H1 (cell line): Measurements from ENCODE around the gene RGL3. TPM values are rescaled to one million over a fixed set of nuclear protein-coding genes. Genes with fewer than 3 reads are reported as not detected.

Experiments used
- CTCF ChIA-PET: fragments of 300-600 bp; sonication (Branson Sonifier 250); formaldehyde crosslinking; loops from one replicate; lab custom pipeline; 2021; ENCODE audit not compliant: partially characterized antibody; lab: Charles Lee
- POLR2A ChIA-PET: fragments of 300-600 bp; sonication (Branson Sonifier 250); formaldehyde crosslinking; loops from one replicate; lab custom pipeline; 2021; ENCODE audit warnings: inconsistent platforms; ENCODE audit not compliant: partially characterized antibody; lab: Charles Lee
- DNase-seq, 2 experiments: peaks; one replicate each; pipeline versions ENCODE4 v3.0.0 to v3.0.0-alpha.2; 2010 to 2022; ENCODE audit warnings: low spot score in 2 of 2, low read depth in 1 of 2, mixed read lengths in 1 of 2
- FAIRE-seq: peaks from 2 replicates; lab custom pipeline; 2011; peaks lifted over from hg19 to GRCh38; lab: Jason Lieb, UNC
- H2AFZ ChIP-seq: 2 replicates; pipeline ENCODE4 v1.8.1; 2012; ENCODE audit warnings: low read length, inconsistent platforms
- H2AK5ac ChIP-seq: 2 replicates; pipeline ENCODE4 v1.6.1; 2013; ENCODE audit warnings: low read depth, low read length
- H2BK120ac ChIP-seq: replicated peaks from 2 replicates; pipeline ENCODE3; 2013; ENCODE audit warnings: low read depth, low read length, inconsistent platforms
- H2BK12ac ChIP-seq: 2 replicates; pipeline ENCODE4 v1.6.1; 2013; ENCODE audit warnings: low read depth, low read length
- H2BK15ac ChIP-seq: 2 replicates; pipeline ENCODE4 v1.6.1; 2013; ENCODE audit warnings: low read length
- H2BK20ac ChIP-seq: 2 replicates; pipeline ENCODE4 v1.6.1; 2013; ENCODE audit warnings: low read length
- H2BK5ac ChIP-seq: 2 replicates; pipeline ENCODE4 v1.6.1; 2013; ENCODE audit warnings: low read depth, low read length
- H3K14ac ChIP-seq: 2 replicates; pipeline ENCODE4 v1.6.1; 2013; ENCODE audit warnings: inconsistent platforms; ENCODE audit not compliant: insufficient read length
- H3K18ac ChIP-seq: 2 replicates; pipeline ENCODE4 v1.6.1; 2013; ENCODE audit warnings: low read length; ENCODE audit errors: extremely low read depth
- H3K23ac ChIP-seq: 2 replicates; pipeline ENCODE4 v1.6.1; 2013; ENCODE audit warnings: inconsistent platforms; ENCODE audit not compliant: insufficient read length
- H3K23me2 ChIP-seq: 2 replicates; pipeline ENCODE4 v1.6.1; 2013; ENCODE audit warnings: low read depth, low read length
- H3K27ac ChIP-seq: 2 replicates; pipeline ENCODE4 v1.6.1; 2011; ENCODE audit warnings: low read depth, low read length, inconsistent platforms
- H3K27me3 ChIP-seq, 4 experiments: replicated peaks in 1 of 4; 1 replicate in 1 of 4; 2 replicates in 3 of 4; pipeline versions ENCODE4 v1.6.1 to v1.8.1; 2011 to 2013; ENCODE audit warnings: low read length in 3 of 4, mild to moderate bottlenecking in 3 of 4, inconsistent platforms in 2 of 4, mixed read lengths in 2 of 4, moderate library complexity in 1 of 4; ENCODE audit not compliant: control insufficient read depth in 3 of 4, insufficient read depth in 3 of 4; ENCODE audit errors: extremely low read depth in 1 of 4
- H3K36me3 ChIP-seq, 4 experiments: 2 replicates each; pipeline versions ENCODE4 v1.6.1 to v1.8.1; 2011 to 2013; ENCODE audit warnings: mild to moderate bottlenecking in 4 of 4, low read length in 3 of 4, moderate library complexity in 2 of 4, control low read depth in 1 of 4, inconsistent platforms in 1 of 4; ENCODE audit not compliant: insufficient read depth in 4 of 4, control insufficient read depth in 2 of 4
- H3K4ac ChIP-seq: replicated peaks from 2 replicates; pipeline ENCODE3; 2013; ENCODE audit warnings: low read length, low read depth, mixed read lengths, inconsistent platforms; ENCODE audit not compliant: insufficient read length
- H3K4me1 ChIP-seq, 4 experiments: replicated peaks in 1 of 4; 1 replicate in 1 of 4; 2 replicates in 3 of 4; pipeline versions ENCODE4 v1.6.1 to v1.8.1; 2011 to 2013; ENCODE audit warnings: low read length in 3 of 4, inconsistent platforms in 2 of 4, mixed read lengths in 1 of 4; ENCODE audit not compliant: insufficient read depth in 4 of 4, control insufficient read depth in 3 of 4
- H3K4me2 ChIP-seq, 2 experiments: 2 replicates each; pipeline versions ENCODE4 v1.6.1 to v1.8.1; 2011 to 2013; ENCODE audit warnings: low read depth in 2 of 2, low read length in 2 of 2, control low read depth in 1 of 2, inconsistent platforms in 1 of 2, mild to moderate bottlenecking in 1 of 2; ENCODE audit not compliant: insufficient read depth in 1 of 2
- H3K4me3 ChIP-seq, 4 experiments: fragments of 200-600, 300-600 bp in 1 of 4; sonication (generic), shearing (Covaris generic), sonication (Bioruptor Twin) in 1 of 4; 2 replicates each; pipeline versions ENCODE4 v1.5.1 to v1.8.1; 2011 to 2016; ENCODE audit warnings: low read length in 4 of 4, low read depth in 3 of 4, control low read depth in 2 of 4, inconsistent platforms in 2 of 4, mild to moderate bottlenecking in 2 of 4, mixed read lengths in 1 of 4, moderate library complexity in 1 of 4; ENCODE audit not compliant: insufficient read depth in 2 of 4; ENCODE audit errors: extremely low read depth in 1 of 4
- H3K56ac ChIP-seq: replicated peaks from 2 replicates; pipeline ENCODE3; 2013; ENCODE audit warnings: low read depth, mild to moderate bottlenecking, mixed read lengths, low read length, inconsistent platforms; ENCODE audit not compliant: insufficient read length
- H3K79me1 ChIP-seq: 2 replicates; pipeline ENCODE4 v1.6.1; 2013; ENCODE audit warnings: low read depth, low read length, control low read depth
- H3K79me2 ChIP-seq, 2 experiments: 2 replicates each; pipeline versions ENCODE4 v1.6.1 to v1.8.1; 2012 to 2013; ENCODE audit warnings: low read length in 2 of 2, mild to moderate bottlenecking in 2 of 2, inconsistent platforms in 1 of 2; ENCODE audit not compliant: insufficient read depth in 2 of 2, control insufficient read depth in 1 of 2
- H3K9ac ChIP-seq, 4 experiments: replicated peaks in 1 of 4; 1 replicate in 1 of 4; 2 replicates in 3 of 4; pipeline versions ENCODE4 v1.6.1 to v1.8.1; 2011 to 2013; ENCODE audit warnings: low read depth in 3 of 4, low read length in 3 of 4, control low read depth in 2 of 4, mild to moderate bottlenecking in 2 of 4, moderate library complexity in 2 of 4, inconsistent platforms in 1 of 4; ENCODE audit errors: extremely low read depth in 1 of 4
- H3K9me3 ChIP-seq, 2 experiments: 2 replicates each; pipeline versions ENCODE4 v1.6.1 to v1.8.1; 2012 to 2013; ENCODE audit warnings: mild to moderate bottlenecking in 2 of 2, moderate library complexity in 2 of 2, control low read depth in 1 of 2, inconsistent platforms in 1 of 2, low read depth in 1 of 2, low read length in 1 of 2, mixed read lengths in 1 of 2; ENCODE audit not compliant: insufficient read depth in 2 of 2
- H4K20me1 ChIP-seq, 2 experiments: replicated peaks in 1 of 2; 2 replicates each; pipeline versions ENCODE3 to v1.8.1; 2011 to 2013; ENCODE audit warnings: inconsistent platforms in 2 of 2, low read length in 2 of 2, mild to moderate bottlenecking in 1 of 2; ENCODE audit not compliant: insufficient read depth in 2 of 2, control insufficient read depth in 1 of 2
- H4K5ac ChIP-seq: 2 replicates; pipeline ENCODE4 v1.6.1; 2013; ENCODE audit warnings: low read length, low read depth, mixed read lengths, inconsistent platforms; ENCODE audit not compliant: insufficient read length
- H4K8ac ChIP-seq: 2 replicates; pipeline ENCODE4 v1.8.0; 2013; ENCODE audit warnings: mild to moderate bottlenecking, moderate library complexity, low read length, inconsistent platforms; ENCODE audit not compliant: insufficient read depth; ENCODE audit errors: extremely low read depth
- H4K91ac ChIP-seq: replicated peaks from 2 replicates; pipeline ENCODE3; 2013; ENCODE audit warnings: low read length, mixed read lengths, inconsistent platforms; ENCODE audit not compliant: insufficient read length
- SAP30 ChIP-seq: fragments of 300-600 bp; sonication (generic); IDR thresholded peaks from 2 replicates; pipeline ENCODE4 v1.7.1; 2012; ENCODE audit warnings: low read length, moderate library complexity, mild to moderate bottlenecking, inconsistent platforms; ENCODE audit not compliant: insufficient read depth, insufficient replicate concordance
- SRF ChIP-seq: IDR thresholded peaks from 2 replicates; pipeline ENCODE4 v1.6.1; 2011; ENCODE audit warnings: mild to moderate bottlenecking, low read depth, low read length, moderate library complexity
- WGBS, 2 experiments: shearing (Covaris generic) in 1 of 2; methylation state at CpG; one replicate each; pipeline versions ENCODE4 v1.1.6 to v1.1.7; 2013 to 2015; ENCODE audit warnings: low lambda C conversion rate in 2 of 2, mixed read lengths in 2 of 2, inconsistent platforms in 1 of 2, low coverage in 1 of 2, missing lambda C conversion rate in 1 of 2; ENCODE audit not compliant: insufficient replicate concordance in 2 of 2, insufficient coverage in 1 of 2, insufficient read length in 1 of 2; ENCODE audit errors: extremely low coverage in 1 of 2, missing lambda C conversion rate in 1 of 2; 5-methylcytosine and 5-hydroxymethylcytosine counted together
- polyA plus RNA-seq, 7 experiments: library from polyadenylated mRNA; depleted of rRNA in 3 of 7; stranded (reverse) in 5 of 7; unstranded in 2 of 7; fragments of >200 nt in 5 of 7; fragments of 200-250 nt in 2 of 7; gene quantifications; 1 replicate in 5 of 7; 2 replicates in 1 of 7; 4 replicates in 1 of 7; pipeline versions ENCODE4 v1.2.1 to v1.2.3, GENCODE V29; 2011 to 2013; ENCODE audit warnings: missing spikeins in 2 of 7, mixed read lengths in 2 of 7
- total RNA-seq: library from RNA; stranded (reverse); fragmentation: NEBNext Ultra II Directional; extraction: Animal tissue kit (Norgen Biotek cat#: 25700); gene quantifications from 2 replicates; pipeline ENCODE4 v1.2.1, GENCODE V29; 2021

Gene RGL3
- total and polyA plus RNA-seq, 2 of the 8 experiments (the other 6 are each of a cell fraction or from before 2014, with no cell fraction given): 36.9 to 40.9 TPM

GRCh38 chr19:11434703-11435056 is 15.6 kb upstream of the RGL3 start:
- Histone ChIP-seq H3K18ac (no peak overlapping the region), H3K9ac (peak overlapping the region in 3 of 4 experiments; percentile 8 to 28 (median 26); a peak in 2 of 7 replicates), H3K4me3 (peak overlapping the region; percentile 33 to 86 (median 48); a peak in 7 of 8 replicates), H2BK15ac (no peak overlapping the region; the same call in 1 of the 2 replicates), H3K4ac (no peak overlapping the region), H2AFZ (peak overlapping the region; percentile 91), H2BK12ac (no peak overlapping the region; the same call in 1 of the 2 replicates), H3K36me3 (peaks cover 9 to 24% (median 15%) of the 10 kb centered on the region in 4 experiments; a peak in 7 of 8 replicates), H2BK120ac (no peak overlapping the region), H3K79me1 (no peaks in the 10 kb centered on the region; the same call in none of the 2 replicates), H2BK5ac (peak overlapping the region; percentile 36), H3K14ac (no peak overlapping the region), H3K4me1 (peaks cover 0 to 13% (median 7%) of the 10 kb centered on the region in 4 experiments; a peak in 5 of 7 replicates), H3K27me3 (no peaks in the 10 kb centered on the region), H3K79me2 (peaks cover 0 to 16% of the 10 kb centered on the region in 2 experiments; a peak in 2 of 4 replicates), H4K20me1 (peaks cover 0 to 5% of the 10 kb centered on the region in 2 experiments), H3K23ac (no peak overlapping the region), H4K91ac (no peak overlapping the region), H2AK5ac (no peak overlapping the region), H2BK20ac (no peak overlapping the region), H3K4me2 (peak overlapping the region; percentile 57 to 91), H4K5ac (no peak overlapping the region), H3K23me2 (peaks cover 7% of the 10 kb centered on the region), H3K27ac (no peak overlapping the region), H3K56ac (no peak overlapping the region), H4K8ac (peak overlapping the region; percentile 66; the same call in 1 of the 2 replicates), H3K9me3 (no peaks in the 10 kb centered on the region)
- FAIRE-seq (no peak), DNase-seq (no peak)
- CTCF ChIA-PET: interaction anchor here (1.0 to 13.0 kb wide), 16 partner anchors 8 to 113 kb away, joined by 3 to 192 read pairs (median 4); partner anchors contain the start of genes EPOR, RGL3 and SWSAP1
- POLR2A ChIA-PET: interaction anchor here (1.0 to 2.8 kb wide), 9 partner anchors 8 to 60 kb away, joined by 3 to 15 read pairs (median 9); partner anchors contain the start of genes RGL3 and SWSAP1
- TF ChIP-seq SAP30: peak; percentile 81
- no peak for TF ChIP-seq SRF
- 21% methylated on average over 9 of the region's 9 CpGs; no CpG with 5 or more reads in 1 of the 2 experiments for WGBS, 2 experiments
